K562 (cell line): ENCODE data around the gene CNTRL. TPM values are rescaled to one million over a fixed set of nuclear protein-coding genes. Genes with fewer than 3 reads are reported as not detected.
A peak's percentile ranks its signal among the peaks of the same experiment; 100 is the strongest.

Experiments used
- ATAC-seq: fragments of 200-7000 bp; cut with Tn5 transposase; 3 replicates; pipeline ENCODE4 v1.9.1; 2020; ENCODE audit warnings: moderate library complexity
- BruUV-seq: library from RNA; stranded (reverse); fragments of 400-500 nt; replicated peaks from 2 replicates; lab custom pipeline; 2021; lab: Mats Ljungman, UMichigan
- CTCF ChIA-PET: fragments of 300-600 bp; formaldehyde crosslinking; extraction: SDS; loops from one replicate; lab custom pipeline; 2021; ENCODE audit warnings: low intra/inter-chr PET ratio; lab: Yijun Ruan, JAX
- POLR2A ChIA-PET: fragments of 300-600, 350-650 bp; sonication (Branson Sonifier 250); formaldehyde crosslinking; extraction: SDS; loops from one replicate; lab custom pipeline; 2021; ENCODE audit warnings: antibody characterized with exemption, inconsistent platforms; lab: Yijun Ruan, JAX
- DNase-seq, 4 experiments: peaks; one replicate each; pipeline versions ENCODE4 v3.0.0 to v3.0.0-alpha.2; 2011 to 2018; ENCODE audit warnings: low spot score in 3 of 4, mixed read lengths in 3 of 4; ENCODE audit errors: extremely low read depth in 1 of 4
- FAIRE-seq: peaks from 2 replicates; lab custom pipeline; 2011; peaks lifted over from hg19 to GRCh38; lab: Jason Lieb, UNC
- H2AFZ ChIP-seq: 2 replicates; pipeline ENCODE4 v1.6.0; 2011; ENCODE audit warnings: low read depth, low read length, control low read depth, inconsistent platforms
- H3K27ac ChIP-seq: fragments of 200-600 bp; 3 replicates; pipeline ENCODE4 v1.8.0; 2011; ENCODE audit warnings: low read depth, mild to moderate bottlenecking, control low read depth, inconsistent platforms, low read length, moderate library complexity, mixed read lengths; ENCODE audit errors: extremely low read depth
- H3K27me3 ChIP-seq, 2 experiments: fragments of 300-600 bp in 1 of 2; 2 replicates in 1 of 2; 3 replicates in 1 of 2; pipeline versions ENCODE4 v1.6.0 to v1.8.0; 2011; ENCODE audit warnings: inconsistent platforms in 2 of 2, low read length in 2 of 2, mild to moderate bottlenecking in 1 of 2, mixed read lengths in 1 of 2, moderate library complexity in 1 of 2; ENCODE audit not compliant: control insufficient read depth in 2 of 2, insufficient read depth in 2 of 2
- H3K36me3 ChIP-seq: fragments of 300-600 bp; 3 replicates; pipeline ENCODE4 v1.8.0; 2011; ENCODE audit warnings: mild to moderate bottlenecking, low read length, inconsistent platforms; ENCODE audit not compliant: control insufficient read depth, insufficient read depth
- H3K4me1 ChIP-seq, 2 experiments: fragments of 200-600 bp in 1 of 2; replicated peaks in 1 of 2; 2 replicates in 1 of 2; 3 replicates in 1 of 2; pipeline versions ENCODE4 v1.5.1 to v1.8.0; 2011; ENCODE audit warnings: inconsistent platforms in 2 of 2, low read length in 2 of 2, mild to moderate bottlenecking in 1 of 2, mixed read lengths in 1 of 2, moderate library complexity in 1 of 2; ENCODE audit not compliant: control insufficient read depth in 2 of 2, insufficient read depth in 2 of 2
- H3K4me2 ChIP-seq: 2 replicates; pipeline ENCODE4 v1.6.1; 2011; ENCODE audit warnings: low read length, control low read depth, inconsistent platforms, mixed read lengths; ENCODE audit not compliant: insufficient read depth
- H3K4me3 ChIP-seq: fragments of 200-600 bp; sonication (generic), shearing (Covaris generic); 2 replicates; pipeline ENCODE4 v1.5.1; 2016; ENCODE audit warnings: control low read depth, inconsistent platforms
- H3K79me2 ChIP-seq: fragments of 200-600 bp; 3 replicates; pipeline ENCODE4 v1.8.0; 2011; ENCODE audit warnings: low read length, inconsistent platforms; ENCODE audit not compliant: control insufficient read depth, insufficient read depth
- H3K9ac ChIP-seq, 2 experiments: 2 replicates each; pipeline versions ENCODE4 v1.6.0 to v1.6.1; 2011; ENCODE audit warnings: low read depth in 2 of 2, low read length in 2 of 2, control low read depth in 1 of 2, inconsistent platforms in 1 of 2, mild to moderate bottlenecking in 1 of 2, mixed read lengths in 1 of 2; ENCODE audit not compliant: insufficient read depth in 1 of 2
- H3K9me1 ChIP-seq: one replicate; pipeline ENCODE4 v1.6.0; 2011; ENCODE audit warnings: inconsistent platforms, mild to moderate bottlenecking, low read length, moderate library complexity; ENCODE audit not compliant: control insufficient read depth, insufficient read depth
- H3K9me3 ChIP-seq: replicated peaks from 2 replicates; pipeline ENCODE4 v1.5.1; 2011; ENCODE audit warnings: low read depth, low read length, inconsistent platforms; ENCODE audit not compliant: control insufficient read depth, insufficient read depth
- H4K20me1 ChIP-seq: replicated peaks from 2 replicates; pipeline ENCODE4 v1.6.1; 2011; ENCODE audit warnings: low read length, inconsistent platforms, mixed read lengths; ENCODE audit not compliant: control insufficient read depth, insufficient read depth
- KDM4B ChIP-seq, 2 experiments: fragments of 450-650 bp in 1 of 2; sonication (generic) in 1 of 2; IDR thresholded peaks; 2 replicates each; pipeline ENCODE4 v1.6.1; 2016 to 2017; ENCODE audit warnings: borderline replicate concordance in 2 of 2, antibody characterized with exemption in 1 of 2, low read depth in 1 of 2, mild to moderate bottlenecking in 1 of 2
- PRDM10 ChIP-seq: fragments of 450-650 bp; IDR thresholded peaks from 2 replicates; pipeline ENCODE4 v1.6.1; 2018; ENCODE audit not compliant: partially characterized antibody
- RBM14 ChIP-seq: fragments of 200-400 bp; formaldehyde crosslinking; IDR thresholded peaks from 2 replicates; pipeline ENCODE4 v1.6.1; 2018; ENCODE audit warnings: low read depth, mild to moderate bottlenecking, low read length, moderate library complexity, borderline replicate concordance; ENCODE audit not compliant: insufficient read depth
- SRF ChIP-seq, 2 experiments: fragments of 250-450, 450-650 bp in 1 of 2; sonication (Bioruptor Pico) in 1 of 2; sonication (generic) in 1 of 2; formaldehyde crosslinking; IDR thresholded peaks; 2 replicates each; pipeline versions ENCODE4 v1.5.0 to v1.5.1; 2020 to 2022; ENCODE audit warnings: mild to moderate bottlenecking in 1 of 2, missing genetic modification reagents in 1 of 2
- WGBS: fragments of 100-300 bp; shearing (Covaris generic); methylation state at CpG from one replicate; pipeline ENCODE4 v1.1.6; 2016; ENCODE audit warnings: low coverage, mixed read lengths; ENCODE audit not compliant: insufficient coverage; ENCODE audit errors: missing lambda C conversion rate; 5-methylcytosine and 5-hydroxymethylcytosine counted together
- in situ Hi-C: fragments of 300-500 bp; cut with MboI; formaldehyde crosslinking; loops from 4 replicates; pipeline ENCODE4 v1.15.0; 2018; ENCODE audit warnings: inconsistent platforms, mixed read lengths
- intact Hi-C: fragments of 100-400 bp; cut with micrococcal nuclease; formaldehyde crosslinking; loops from 2 replicates; pipeline ENCODE4 v1.14.2; 2022
- polyA plus RNA-seq, 8 experiments: library from polyadenylated mRNA; depleted of rRNA in 4 of 8; stranded (reverse) in 5 of 8; unstranded in 3 of 8; fragments of >200 nt; fragmentation: Nextera tagmentation in 2 of 8; fragmentation: Illumina TruSeq in 1 of 8; extraction: Ambion mirVana in 2 of 8; extraction: Trizol in 1 of 8; gene quantifications; 2 replicates each; pipeline versions ENCODE4 v1.2.1 to v1.2.3, GENCODE V29; 2011 to 2014; ENCODE audit warnings: inconsistent platforms in 1 of 8, missing spikeins in 1 of 8
- total RNA-seq, 7 experiments: library from RNA; depleted of rRNA in 6 of 7; stranded (reverse); fragments of >200 nt in 6 of 7; fragmentation: Illumina TruSeq in 2 of 7; extraction: Trizol in 2 of 7; gene quantifications; 2 replicates each; pipeline versions ENCODE4 v1.2.1 to v1.2.3, GENCODE V29; 2011 to 2021; ENCODE audit warnings: low replicate concordance in 1 of 7
- TF ChIP-seq, protein P1 (sequence below): sonication (generic); formaldehyde crosslinking; IDR thresholded peaks from 2 replicates; pipeline ENCODE4 v1.8.0; 2022; ENCODE audit warnings: missing genetic modification reagents, mild to moderate bottlenecking, moderate library complexity, borderline replicate concordance

The CNTRL gene
- total and polyA plus RNA-seq, 9 of the 15 experiments (the other 6 are each of a cell fraction or from before 2014, with no cell fraction given), result 9.2 to 28.9 (median 20.5) TPM

- FAIRE-seq (no peak), ATAC-seq (no peak), DNase-seq (no peak)
- no peak for TF ChIP-seq KDM4B (IDR thresholded peaks at IDR 0.05; ENCODE audit: borderline replicate concordance in 2 of 2, low read depth in 1 of 2)
- TF ChIP-seq, protein P1, sequence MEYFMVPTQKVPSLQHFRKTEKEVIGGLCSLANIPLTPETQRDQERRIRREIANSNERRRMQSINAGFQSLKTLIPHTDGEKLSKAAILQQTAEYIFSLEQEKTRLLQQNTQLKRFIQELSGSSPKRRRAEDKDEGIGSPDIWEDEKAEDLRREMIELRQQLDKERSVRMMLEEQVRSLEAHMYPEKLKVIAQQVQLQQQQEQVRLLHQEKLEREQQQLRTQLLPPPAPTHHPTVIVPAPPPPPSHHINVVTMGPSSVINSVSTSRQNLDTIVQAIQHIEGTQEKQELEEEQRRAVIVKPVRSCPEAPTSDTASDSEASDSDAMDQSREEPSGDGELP, result no peak
- peak in 1 of 2 experiments; percentile 82; a peak in 2 of 4 replicates for TF ChIP-seq SRF (CRISPR knock-in tag; IDR thresholded peaks at IDR 0.05)
- peak; percentile 14 for TF ChIP-seq PRDM10
- TF ChIP-seq RBM14, result no peak
- H3K9me1 ChIP-seq, result no peaks in the 10 kb centered on the region
- H4K20me1 ChIP-seq, result no peaks in the 10 kb centered on the region
- peaks cover 0 to 21% of the 10 kb centered on the region in 2 experiments; a peak in 3 of 5 replicates for H3K4me1 ChIP-seq
- no peaks in the 10 kb centered on the region for H3K36me3 ChIP-seq
- POLR2A ChIA-PET, result no interaction called here
- CTCF ChIA-PET, result interaction anchor here (0.7 kb wide), 1 partner anchor 53 kb away, joined by 3 read pairs; no protein-coding TSS in a partner anchor
- no peaks in the 10 kb centered on the region for H3K79me2 ChIP-seq
- H2AFZ ChIP-seq, result peak overlapping the region; percentile 3
- WGBS, result 59% methylated on average over 2 of the region's 3 CpGs
- in situ Hi-C loops (loop anchor here (5.0 kb wide), 2 partner anchors 98 to 178 kb away; no protein-coding TSS in a partner anchor), intact Hi-C loops (loop anchor here (10.0 kb wide), 1 partner anchor 315 kb away; no protein-coding TSS in a partner anchor)
- BruUV-seq, result no TSS peak
- no peaks in the 10 kb centered on the region for H3K27me3 ChIP-seq
- H3K9ac ChIP-seq, result no peak overlapping the region
- H3K27ac ChIP-seq, result no peak overlapping the region
- no peak overlapping the region for H3K4me2 ChIP-seq
- no peak overlapping the region for H3K4me3 ChIP-seq
- no peaks in the 10 kb centered on the region for H3K9me3 ChIP-seq
These were observed 144.8 kb downstream of the CNTRL start for GRCh38 chr9:121219530-121219929.
